Panc1 (cell line): Measurements from ENCODE around the gene TECR. TPM values are rescaled to one million over a fixed set of nuclear protein-coding genes. Genes with fewer than 3 reads are reported as not detected.

ENCODE experiments used
- ATAC-seq: fragments of 200-7000 bp; cut with Tn5 transposase; 2 replicates; pipeline ENCODE4 v1.9.1; 2020; ENCODE audit warnings: mild to moderate bottlenecking, moderate library complexity
- BruUV-seq: library from RNA; stranded (reverse); fragments of 400-500 nt; replicated peaks from 2 replicates; lab custom pipeline; 2021; lab: Mats Ljungman, UMichigan
- CTCF ChIA-PET: fragments of 300-600 bp; sonication (Branson Sonifier 250); formaldehyde crosslinking; loops from one replicate; lab custom pipeline; 2022; ENCODE audit warnings: antibody characterized with exemption; lab: Charles Lee
- POLR2A ChIA-PET: fragments of 300-600 bp; sonication (Branson Sonifier 250); formaldehyde crosslinking; loops from one replicate; lab custom pipeline; 2022; ENCODE audit warnings: antibody characterized with exemption; lab: Charles Lee
- DNase-seq: peaks from one replicate; pipeline ENCODE4 v3.0.0-alpha.2; 2010; ENCODE audit warnings: low read depth, low spot score
- H3K27ac ChIP-seq: 2 replicates; pipeline ENCODE4 v1.5.1; 2011; ENCODE audit warnings: mild to moderate bottlenecking, low read length, inconsistent platforms
- H3K27me3 ChIP-seq: fragments of 200-500 bp; sonication (Bioruptor generic); 2 replicates; pipeline ENCODE4 v1.6.0; 2014; ENCODE audit warnings: low read length, inconsistent platforms; ENCODE audit not compliant: control insufficient read depth, insufficient read depth
- H3K36me3 ChIP-seq: fragments of 200-500 bp; sonication (Bioruptor generic); 2 replicates; pipeline ENCODE4 v1.5.1; 2014; ENCODE audit warnings: inconsistent platforms, mild to moderate bottlenecking, low read length, moderate library complexity; ENCODE audit not compliant: control insufficient read depth, insufficient read depth
- H3K4me1 ChIP-seq: 2 replicates; pipeline ENCODE4 v1.5.1; 2011; ENCODE audit warnings: inconsistent platforms, mild to moderate bottlenecking, low read length, moderate library complexity; ENCODE audit not compliant: control insufficient read depth, insufficient read depth
- H3K4me3 ChIP-seq, 2 experiments: 2 replicates each; pipeline ENCODE4 v1.5.1; 2011 to 2012; ENCODE audit warnings: low read depth in 2 of 2, low read length in 2 of 2, mild to moderate bottlenecking in 2 of 2, inconsistent platforms in 1 of 2, moderate library complexity in 1 of 2
- H3K9me3 ChIP-seq: fragments of 200-500 bp; sonication (Bioruptor generic); 2 replicates; pipeline ENCODE4 v1.5.1; 2014; ENCODE audit warnings: low read depth, mild to moderate bottlenecking, inconsistent platforms, low read length, moderate library complexity; ENCODE audit not compliant: control insufficient read depth, insufficient read depth
- CTCF ChIP-seq: fragments of 450-650 bp; IDR thresholded peaks from 2 replicates; pipeline ENCODE4 v1.5.1; 2017; ENCODE audit warnings: mild to moderate bottlenecking
- POLR2AphosphoS5 ChIP-seq: IDR thresholded peaks from 2 replicates; pipeline ENCODE4 v1.6.1; 2012; ENCODE audit warnings: mild to moderate bottlenecking, low read depth, low read length, moderate library complexity
- SIN3A ChIP-seq: IDR thresholded peaks from 2 replicates; pipeline ENCODE4 v1.6.1; 2012; ENCODE audit warnings: low read depth, mild to moderate bottlenecking, low read length, moderate library complexity, borderline replicate concordance; ENCODE audit not compliant: insufficient read depth
- TCF7L2 ChIP-seq: IDR thresholded peaks from 2 replicates; pipeline ENCODE4 v1.6.1; 2011; ENCODE audit warnings: mild to moderate bottlenecking, low read depth, low read length, inconsistent platforms
- in situ Hi-C: cut with HindIII; loops from 2 replicates; pipeline ENCODE4 v1.10.0; 2016; ENCODE audit warnings: low sequenced_read_pairs, low pct_unique_long_range_greater_than_20kb
- intact Hi-C: fragments of 100-400 bp; cut with micrococcal nuclease; formaldehyde crosslinking; loops from one replicate; pipeline ENCODE4 v1.10.0; 2022; ENCODE audit not compliant: unreplicated experiment
- total RNA-seq: library from RNA; stranded (reverse); gene quantifications from one replicate; pipeline ENCODE4 v1.2.1, GENCODE V29; 2021; ENCODE audit not compliant: unreplicated experiment
- TF ChIP-seq, protein P1 (sequence below), 2 experiments: IDR thresholded peaks; 2 replicates each; pipeline ENCODE4 v1.6.1; 2011 to 2012; ENCODE audit warnings: low read depth in 2 of 2, control low read depth in 1 of 2, low read length in 1 of 2, mild to moderate bottlenecking in 1 of 2, moderate library complexity in 1 of 2; ENCODE audit not compliant: insufficient read depth in 1 of 2

TECR gene
- total RNA-seq, 1 experiment from 2014 or later, result 233 TPM

DNA sequence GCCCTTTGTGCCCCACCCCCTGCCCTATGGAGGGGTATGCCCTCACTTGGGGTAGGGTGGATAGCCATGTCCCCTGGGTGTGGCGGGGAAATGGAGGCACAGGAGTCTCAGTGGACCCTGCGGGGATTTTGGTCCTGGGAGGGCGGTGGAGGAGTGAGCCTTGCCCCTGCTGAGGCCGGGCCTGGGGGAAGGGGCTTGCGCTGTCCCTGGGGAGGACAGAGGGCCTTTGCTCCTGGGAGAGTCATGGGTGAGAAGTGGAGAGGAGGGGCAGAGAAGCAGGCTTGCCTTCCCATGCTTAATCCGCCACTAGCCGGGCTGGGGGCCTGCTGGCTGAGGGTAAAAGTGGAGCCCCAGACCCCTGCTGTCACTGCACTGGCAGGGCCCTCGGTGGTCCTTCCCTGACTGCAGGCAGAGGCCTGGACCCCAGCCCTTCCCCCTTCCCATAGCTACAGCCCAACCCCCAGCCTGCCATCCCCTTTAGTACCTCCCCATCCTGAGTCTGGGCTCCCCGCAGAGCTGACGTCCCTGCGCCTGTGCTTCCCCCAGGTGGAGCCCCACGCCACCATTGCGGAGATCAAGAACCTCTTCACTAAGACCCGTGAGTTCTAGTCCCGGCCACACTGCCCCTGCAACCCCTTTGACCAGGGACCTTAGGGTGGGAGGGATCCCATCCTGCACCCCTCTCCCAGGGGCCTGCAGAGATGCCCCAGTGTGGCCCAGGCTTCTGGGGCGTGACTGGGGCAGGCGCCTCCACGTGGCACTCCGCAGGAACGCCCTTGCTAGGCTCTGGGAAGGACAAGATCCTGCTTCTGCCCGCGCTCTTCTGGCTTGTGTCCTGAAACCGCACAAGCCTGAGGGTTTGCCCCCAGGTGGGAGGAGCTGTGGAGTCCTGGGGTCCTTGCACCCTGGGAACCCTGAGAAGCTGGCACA is 33.5 kb downstream of the TECR start:
- no peaks in the 10 kb centered on the region for H3K36me3 ChIP-seq
- ATAC-seq (no peak), DNase-seq (no peak)
- no TSS peak for BruUV-seq
- intact Hi-C loops, result no loop called here
- no peak for TF ChIP-seq TCF7L2
- TF ChIP-seq, protein P1, sequence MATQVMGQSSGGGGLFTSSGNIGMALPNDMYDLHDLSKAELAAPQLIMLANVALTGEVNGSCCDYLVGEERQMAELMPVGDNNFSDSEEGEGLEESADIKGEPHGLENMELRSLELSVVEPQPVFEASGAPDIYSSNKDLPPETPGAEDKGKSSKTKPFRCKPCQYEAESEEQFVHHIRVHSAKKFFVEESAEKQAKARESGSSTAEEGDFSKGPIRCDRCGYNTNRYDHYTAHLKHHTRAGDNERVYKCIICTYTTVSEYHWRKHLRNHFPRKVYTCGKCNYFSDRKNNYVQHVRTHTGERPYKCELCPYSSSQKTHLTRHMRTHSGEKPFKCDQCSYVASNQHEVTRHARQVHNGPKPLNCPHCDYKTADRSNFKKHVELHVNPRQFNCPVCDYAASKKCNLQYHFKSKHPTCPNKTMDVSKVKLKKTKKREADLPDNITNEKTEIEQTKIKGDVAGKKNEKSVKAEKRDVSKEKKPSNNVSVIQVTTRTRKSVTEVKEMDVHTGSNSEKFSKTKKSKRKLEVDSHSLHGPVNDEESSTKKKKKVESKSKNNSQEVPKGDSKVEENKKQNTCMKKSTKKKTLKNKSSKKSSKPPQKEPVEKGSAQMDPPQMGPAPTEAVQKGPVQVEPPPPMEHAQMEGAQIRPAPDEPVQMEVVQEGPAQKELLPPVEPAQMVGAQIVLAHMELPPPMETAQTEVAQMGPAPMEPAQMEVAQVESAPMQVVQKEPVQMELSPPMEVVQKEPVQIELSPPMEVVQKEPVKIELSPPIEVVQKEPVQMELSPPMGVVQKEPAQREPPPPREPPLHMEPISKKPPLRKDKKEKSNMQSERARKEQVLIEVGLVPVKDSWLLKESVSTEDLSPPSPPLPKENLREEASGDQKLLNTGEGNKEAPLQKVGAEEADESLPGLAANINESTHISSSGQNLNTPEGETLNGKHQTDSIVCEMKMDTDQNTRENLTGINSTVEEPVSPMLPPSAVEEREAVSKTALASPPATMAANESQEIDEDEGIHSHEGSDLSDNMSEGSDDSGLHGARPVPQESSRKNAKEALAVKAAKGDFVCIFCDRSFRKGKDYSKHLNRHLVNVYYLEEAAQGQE (IDR thresholded peaks at IDR 0.05; ENCODE audit: insufficient read depth in 1 of 2, low read depth in 2 of 2, low read length in 1 of 2), result no peak
- no peak for TF ChIP-seq POLR2AphosphoS5
- no peak; the same call in 1 of the 2 replicates for TF ChIP-seq CTCF
- TF ChIP-seq SIN3A, result no peak
- no peak overlapping the region for H3K4me3 ChIP-seq
- ChIA-PET POLR2A (no interaction called here), CTCF (no interaction called here)
- H3K9me3 ChIP-seq, result no peaks in the 10 kb centered on the region
- H3K27ac ChIP-seq, result peak overlapping the region; percentile 85
- peaks cover 48% of the 10 kb centered on the region for H3K4me1 ChIP-seq
- in situ Hi-C loops, result no loop called here
- no peaks in the 10 kb centered on the region for H3K27me3 ChIP-seq

- H3K27me3 ChIP-seq, result no peaks in the 10 kb centered on the region
- DNase-seq (no peak), ATAC-seq (no peak)
- H3K4me3 ChIP-seq, result no peak overlapping the region
- H3K4me1 ChIP-seq, result peaks cover 42% of the 10 kb centered on the region
- no peaks in the 10 kb centered on the region for H3K9me3 ChIP-seq
- POLR2A ChIA-PET, result no interaction called here
- BruUV-seq, result no TSS peak
- in situ Hi-C loops, result no loop called here
- CTCF ChIA-PET, result no interaction called here
- intact Hi-C loops, result no loop called here
- H3K27ac ChIP-seq, result no peak overlapping the region
- no peaks in the 10 kb centered on the region for H3K36me3 ChIP-seq
- TF ChIP-seq CTCF, result no peak
- no peak for TF ChIP-seq SIN3A
- TF ChIP-seq, protein P1 (IDR thresholded peaks at IDR 0.05; ENCODE audit: insufficient read depth in 1 of 2, low read depth in 2 of 2, low read length in 1 of 2), result no peak
- TF ChIP-seq POLR2AphosphoS5, result no peak
- TF ChIP-seq TCF7L2, result no peak
Measured at GRCh38 chr19:14563590-14563926, 34.2 kb downstream of the TECR start.
